GM18873 (cell line): Measurements from ENCODE around the gene ISYNA1.

Experiments used
- ATAC-seq: cut with Tn5 transposase; IDR thresholded peaks from one replicate; pipeline ENCODE4 v1.9.1; 2021; ENCODE audit warnings: mild to moderate bottlenecking, moderate library complexity, moderate number of reproducible peaks; ENCODE audit not compliant: unreplicated experiment, low FRiP score

The ISYNA1 gene

DNA sequence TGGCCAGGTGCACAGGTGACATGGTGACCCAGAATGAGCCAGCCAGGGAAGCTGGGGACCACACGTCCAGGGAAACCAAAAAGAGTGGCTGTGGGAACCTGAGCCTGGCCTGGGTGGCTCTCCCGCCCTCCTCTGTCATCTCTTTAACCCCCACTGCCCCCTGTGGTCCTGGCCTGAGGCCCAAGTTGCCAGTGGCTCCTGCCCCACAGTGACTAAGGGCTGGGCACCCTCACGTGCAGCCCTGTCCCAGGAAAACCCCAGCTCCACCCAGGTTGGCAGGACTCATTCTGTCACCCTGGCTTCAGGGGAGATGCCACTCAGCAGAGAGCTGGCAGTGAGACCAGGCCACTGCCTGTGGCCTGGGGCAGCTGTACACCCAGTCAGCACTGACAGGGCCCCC is 30.6 kb upstream of the ISYNA1 start:
- no peak for ATAC-seq

DNA sequence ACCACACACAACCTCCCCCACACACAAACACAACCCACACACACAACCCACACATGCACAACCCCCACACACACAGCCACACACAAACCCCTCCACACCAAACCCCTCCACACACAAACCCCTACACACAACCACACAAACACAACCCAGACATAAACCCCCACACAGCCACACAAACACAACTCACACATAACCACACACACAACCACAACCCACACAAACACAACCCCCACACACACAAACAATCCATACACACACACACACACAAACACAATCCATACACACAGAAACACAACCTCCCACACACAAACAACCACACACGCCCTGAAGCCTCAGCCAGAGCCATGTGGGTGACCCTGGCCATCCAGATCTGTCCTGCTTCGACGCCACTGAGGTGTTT is 30.0 kb upstream of the ISYNA1 start:
- ATAC-seq, result no peak

GRCh38 chr19:18466354-18466753 is 28.4 kb upstream of the ISYNA1 start:
- ATAC-seq, result no peak

GRCh38 chr19:18465964-18466339 is 28.0 kb upstream of the ISYNA1 start:
- ATAC-seq, result no peak

DNA sequence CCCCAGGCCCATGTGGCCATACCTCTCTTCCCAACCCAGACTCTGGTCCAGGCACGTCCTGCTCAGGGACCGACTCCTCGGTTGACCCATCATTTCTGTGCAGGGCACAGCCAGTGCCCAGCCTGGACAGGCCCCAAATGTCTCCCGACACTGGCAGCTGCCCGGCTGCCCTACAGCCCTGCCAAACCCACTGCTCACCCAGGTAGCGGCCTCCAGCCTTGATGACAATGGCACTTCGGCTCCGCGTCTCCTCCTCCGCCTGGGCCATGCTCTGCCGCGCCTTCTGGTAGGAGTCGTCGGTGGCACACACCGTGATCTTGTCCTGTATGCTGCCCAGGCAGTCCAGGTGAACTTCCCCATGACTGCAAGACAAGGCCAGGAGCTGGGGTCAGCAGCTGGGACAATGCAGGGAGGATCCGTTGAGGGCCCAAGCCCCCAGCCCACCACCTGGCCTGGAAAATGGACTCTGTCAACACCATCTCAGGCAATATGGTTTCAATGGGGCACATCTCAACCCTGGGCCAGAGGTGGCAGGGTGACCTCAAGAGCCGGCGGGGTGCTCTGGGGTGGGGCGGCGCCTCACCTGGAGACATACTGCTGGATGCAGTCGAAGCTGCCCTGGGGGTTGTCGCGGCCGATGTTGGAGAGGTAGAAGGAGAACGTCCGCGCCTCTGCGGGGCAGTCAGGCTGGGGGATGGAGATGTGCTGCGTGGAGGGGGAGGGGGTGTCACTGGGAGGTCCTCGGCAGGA is 27.5 kb upstream of the ISYNA1 start:
- ATAC-seq, result no peak

DNA sequence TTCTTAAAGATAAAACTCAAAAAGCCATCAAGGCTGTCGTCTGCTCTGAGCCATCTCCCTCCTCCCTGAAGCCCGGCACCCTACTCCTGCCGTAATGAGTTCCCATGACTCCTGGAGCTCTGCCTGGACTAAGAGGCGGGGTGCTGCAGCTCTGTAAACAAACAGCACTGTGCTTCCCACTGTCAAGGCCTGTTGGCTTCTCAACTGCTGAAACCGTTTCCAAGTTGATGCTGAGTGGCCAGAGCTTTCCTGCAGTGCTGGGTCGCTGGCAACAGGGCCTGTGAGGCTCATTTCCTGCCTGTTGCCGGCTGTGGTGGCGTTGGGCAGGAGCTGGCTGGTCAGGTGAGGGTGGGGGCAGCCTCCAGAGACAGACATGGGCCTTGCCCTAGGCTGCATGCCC is 26.7 kb upstream of the ISYNA1 start:
- no peak for ATAC-seq

- ATAC-seq, result no peak
These were observed 23.5 kb upstream of the ISYNA1 start for GRCh38 chr19:18461471-18461870.

GRCh38 chr19:18460900-18461299 is 23.0 kb upstream of the ISYNA1 start:
- ATAC-seq, result no peak

DNA sequence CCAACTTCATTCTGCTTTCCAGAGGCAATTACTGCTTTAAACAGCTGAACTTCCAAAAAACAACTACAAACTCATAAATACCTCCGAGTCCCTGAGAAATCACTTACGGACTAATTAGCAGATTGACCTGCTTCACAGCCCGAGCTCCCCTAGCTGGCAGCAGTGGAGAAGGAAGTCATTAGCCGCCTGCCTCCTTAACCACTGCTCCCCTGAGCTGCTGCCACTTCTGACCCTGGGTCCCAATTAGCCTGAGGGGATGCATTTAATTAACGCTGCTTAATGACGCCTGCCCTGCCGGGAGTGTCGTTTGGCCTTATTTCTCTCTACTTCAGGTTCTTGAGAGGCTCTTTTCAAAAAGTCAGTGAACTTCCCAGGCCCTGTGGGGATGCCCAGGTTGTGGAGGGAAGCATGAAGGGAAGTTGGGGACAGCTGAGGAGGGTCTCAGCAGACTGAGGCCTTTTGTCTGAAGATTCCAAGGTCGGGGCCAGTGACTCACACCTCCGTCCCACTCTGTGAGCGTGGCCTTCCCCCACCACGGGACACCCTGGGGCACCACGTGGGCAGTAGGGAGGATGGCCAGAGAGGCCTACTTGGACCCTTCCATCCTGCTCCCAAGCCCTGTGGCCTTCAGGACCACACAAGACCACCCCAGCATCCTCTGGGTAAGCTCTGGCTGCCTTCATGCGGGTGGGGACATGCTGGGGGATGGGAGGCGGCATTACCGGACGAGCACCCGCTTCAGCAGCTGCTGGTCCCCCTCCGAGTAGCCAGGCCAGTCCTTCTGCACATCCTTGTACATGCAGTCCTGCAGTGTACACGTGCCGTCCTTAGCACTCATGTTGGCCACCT is 19.8 kb upstream of the ISYNA1 start:
- no peak for ATAC-seq

- no peak for ATAC-seq
These were observed 19.0 kb upstream of the ISYNA1 start for GRCh38 chr19:18456974-18457373.

DNA sequence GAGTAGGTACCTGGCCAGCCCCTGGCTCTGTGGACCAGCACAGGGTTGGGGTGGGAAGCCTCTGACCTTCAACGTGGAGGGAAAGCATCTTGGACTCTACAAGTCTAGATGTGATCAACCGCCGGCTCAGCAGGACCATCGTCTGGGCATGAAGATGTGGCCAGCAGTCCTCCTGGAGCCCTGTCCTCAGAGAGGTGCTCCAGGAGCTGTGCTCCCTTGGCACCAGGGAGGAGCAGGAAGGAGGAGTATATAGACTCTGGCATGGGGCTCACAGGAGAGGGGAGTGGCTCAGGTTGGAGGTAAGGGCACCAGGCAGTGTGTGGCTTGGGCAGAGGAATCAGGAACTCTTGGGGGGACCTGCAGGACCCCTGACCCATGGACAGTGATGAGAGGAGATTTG is 18.3 kb upstream of the ISYNA1 start:
- ATAC-seq, result no peak

DNA sequence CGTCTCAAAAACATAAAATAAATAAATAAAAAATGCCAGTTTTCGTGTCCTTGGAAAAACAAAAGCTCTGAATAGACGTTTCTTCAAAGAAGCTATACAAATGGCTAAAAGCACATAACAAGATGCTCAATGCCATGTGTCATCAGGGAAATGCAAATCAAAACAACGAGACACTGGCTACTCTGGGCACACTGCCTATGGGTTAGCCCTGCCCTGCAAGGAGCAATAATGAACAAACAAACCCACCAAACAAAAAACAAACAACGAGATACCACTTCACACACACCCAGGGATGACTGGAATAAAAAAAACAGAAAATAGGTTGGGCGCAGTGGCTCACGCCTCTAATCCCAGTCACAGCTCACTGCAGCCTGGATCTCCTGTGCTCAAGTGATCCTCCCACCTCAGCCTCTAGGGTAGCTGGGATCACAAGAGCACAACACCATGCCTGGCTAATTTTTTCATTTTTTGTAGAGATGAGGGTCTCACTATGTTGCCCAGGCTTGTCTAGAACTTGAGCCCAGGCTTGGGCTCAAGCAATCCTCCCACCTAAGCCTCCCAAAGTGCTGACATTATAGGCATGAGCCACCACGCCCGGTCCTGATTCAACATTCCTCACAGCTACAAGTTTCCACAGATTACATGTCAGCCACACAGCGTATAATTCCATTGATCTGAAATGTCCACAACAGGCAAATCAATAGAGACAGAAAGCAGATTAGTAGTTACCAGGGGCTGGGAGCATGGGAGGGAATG is 15.5 kb upstream of the ISYNA1 start:
- ATAC-seq, result no peak

DNA sequence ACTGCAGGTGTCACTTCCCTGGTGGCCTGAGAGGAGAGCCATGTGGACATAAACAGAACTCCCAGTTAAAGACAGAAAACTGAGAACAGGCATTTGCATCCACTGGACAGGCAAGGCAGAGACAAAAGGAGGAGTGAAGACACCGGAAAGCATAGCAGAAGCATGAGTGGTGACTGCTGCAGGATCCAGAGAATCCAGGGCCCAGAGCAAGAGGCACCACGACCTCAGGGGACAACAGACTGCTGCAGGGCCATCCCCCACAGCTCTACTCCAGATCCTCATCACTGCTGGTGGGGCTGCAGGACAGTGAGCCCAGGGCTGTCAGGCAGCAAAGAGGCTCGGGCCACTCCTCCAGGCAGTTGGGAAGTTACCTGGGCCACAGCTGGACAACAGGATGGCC is 14.5 kb upstream of the ISYNA1 start:
- no peak for ATAC-seq

DNA sequence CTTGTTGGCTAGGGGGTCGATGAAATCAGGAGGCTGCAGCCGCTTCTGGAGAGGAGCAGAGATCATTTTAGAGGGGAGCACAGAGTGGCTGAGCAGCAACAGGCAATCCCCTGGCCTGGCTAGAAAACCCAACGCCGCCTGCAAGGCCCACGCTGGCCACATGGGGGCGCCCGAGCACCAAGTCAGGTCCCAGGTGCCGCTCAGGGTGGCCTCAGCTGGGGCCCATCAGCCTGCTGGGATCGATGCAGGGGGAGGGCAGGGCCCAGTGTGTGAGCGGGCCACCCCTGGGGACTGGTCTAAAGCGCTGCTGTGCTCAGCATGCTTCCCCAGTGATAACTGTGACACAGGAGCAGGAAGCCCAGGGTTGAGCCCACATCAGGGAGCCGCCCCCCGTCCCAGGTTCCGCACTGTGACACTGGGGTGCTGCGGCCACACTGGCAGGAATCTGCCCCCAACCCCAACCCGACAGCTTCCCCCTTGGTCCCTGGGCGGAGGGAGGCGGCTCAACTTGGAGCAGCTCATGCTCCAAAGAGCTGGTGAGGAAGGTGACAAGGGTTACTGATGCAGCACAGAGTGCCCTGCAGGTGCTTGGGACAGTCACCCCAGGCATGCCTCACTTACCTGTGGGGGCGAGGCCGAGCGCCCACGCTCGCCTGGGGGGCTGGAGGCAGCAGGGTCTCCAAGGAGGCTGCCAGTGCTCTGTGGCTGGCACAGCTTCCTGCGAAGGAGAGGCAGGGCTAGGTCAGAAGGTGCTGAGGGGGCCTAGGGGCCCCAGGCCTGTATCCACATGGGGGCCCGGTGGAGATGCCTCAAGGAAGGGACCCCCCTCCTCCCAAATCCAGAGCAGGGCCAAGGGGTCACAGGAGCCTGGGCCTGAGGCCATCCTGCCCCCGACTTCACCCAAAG is 13.3 kb upstream of the ISYNA1 start:
- ATAC-seq, result no peak

- ATAC-seq, result no peak
These were observed 12.3 kb upstream of the ISYNA1 start for GRCh38 chr19:18450021-18450930.

GRCh38 chr19:18449552-18449951 is 11.6 kb upstream of the ISYNA1 start:
- no peak for ATAC-seq

- no peak for ATAC-seq
These were observed 9.0 kb upstream of the ISYNA1 start for GRCh38 chr19:18446811-18447359.

DNA sequence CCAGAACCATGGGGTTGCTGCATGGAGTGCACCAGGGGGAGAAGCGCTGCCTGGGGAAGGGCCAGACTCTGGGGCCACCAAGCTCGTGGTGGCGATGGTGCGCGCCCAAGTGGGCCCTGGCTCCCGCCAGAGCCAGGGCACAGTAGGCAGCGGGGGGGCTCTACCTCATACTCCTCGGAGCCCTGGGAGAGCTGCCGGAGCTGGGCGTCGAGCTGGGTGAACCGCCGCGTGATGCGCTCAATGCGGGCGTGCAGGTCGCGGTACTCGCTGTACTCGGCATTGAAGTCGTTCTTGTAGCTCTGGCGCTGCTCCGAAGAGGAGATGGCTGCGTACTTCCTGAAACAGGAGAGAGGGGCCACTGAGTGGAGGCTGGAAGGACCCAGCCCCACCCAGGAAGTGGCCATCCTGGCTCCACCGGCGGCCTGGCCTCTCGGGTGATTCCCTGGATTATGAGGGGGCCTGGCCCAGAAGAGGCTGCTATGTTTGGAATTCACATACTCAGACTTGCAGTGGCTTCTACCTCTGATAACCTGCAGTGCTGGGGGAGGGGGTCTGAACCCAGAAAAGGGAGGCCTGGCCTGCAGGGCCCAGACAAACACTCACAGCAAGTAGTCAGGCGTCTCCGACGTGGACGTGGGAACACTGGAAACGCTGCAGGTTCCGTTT is 8.3 kb upstream of the ISYNA1 start:
- ATAC-seq, result no peak
